ENCODE measurements around the gene MAU2.
"Not testable (repeated sequence)": the region's sequence is repeated elsewhere in the genome, so short reads cannot be mapped to it uniquely, and the experiment has no call there.

The MAU2 gene

DNA sequence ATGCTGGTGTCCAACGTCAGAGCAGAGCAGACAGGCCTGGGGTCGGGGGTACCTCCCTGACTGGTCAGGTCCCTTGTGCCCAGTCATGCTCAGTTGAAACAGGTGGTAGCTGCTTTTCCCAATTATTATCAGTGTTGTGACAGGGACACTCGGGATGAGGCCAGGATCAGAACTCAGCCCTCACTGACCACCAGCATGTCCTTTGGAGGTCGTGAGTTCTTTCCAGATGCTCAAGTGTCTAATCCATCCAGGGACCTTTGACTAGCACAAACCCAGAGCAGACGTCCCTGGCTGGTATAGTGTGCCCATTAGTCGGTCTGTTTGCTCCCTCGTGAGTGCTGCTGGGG lies 22.4 kb downstream of the MAU2 start:
- Histone ChIP-seq H3K27ac (ENCODE audit: low read depth in 2 of 2, low read length in 2 of 2) (no peak overlapping the region), H3K27me3 (ENCODE audit: control insufficient read depth in 2 of 2, insufficient read depth in 2 of 2, low read length in 2 of 2) (no peaks in the 10 kb centered on the region), H3K36me3 (ENCODE audit: control insufficient read depth in 2 of 2, insufficient read depth in 2 of 2, low read length in 2 of 2) (peaks cover 68 to 77% of the 10 kb centered on the region in 2 donors), H3K4me3 (ENCODE audit: low read length in 2 of 2) (no peak overlapping the region), H3K4me1 (ENCODE audit: control insufficient read depth in 2 of 2, insufficient read depth in 2 of 2, low read length in 2 of 2) (no peaks in the 10 kb centered on the region), H3K9ac (ENCODE audit: low read depth in 1 of 2, low read length in 2 of 2) (no peak overlapping the region), H3K9me3 (ENCODE audit: control insufficient read depth in 2 of 2, low read length in 2 of 2) (no peaks in the 10 kb centered on the region)

DNA sequence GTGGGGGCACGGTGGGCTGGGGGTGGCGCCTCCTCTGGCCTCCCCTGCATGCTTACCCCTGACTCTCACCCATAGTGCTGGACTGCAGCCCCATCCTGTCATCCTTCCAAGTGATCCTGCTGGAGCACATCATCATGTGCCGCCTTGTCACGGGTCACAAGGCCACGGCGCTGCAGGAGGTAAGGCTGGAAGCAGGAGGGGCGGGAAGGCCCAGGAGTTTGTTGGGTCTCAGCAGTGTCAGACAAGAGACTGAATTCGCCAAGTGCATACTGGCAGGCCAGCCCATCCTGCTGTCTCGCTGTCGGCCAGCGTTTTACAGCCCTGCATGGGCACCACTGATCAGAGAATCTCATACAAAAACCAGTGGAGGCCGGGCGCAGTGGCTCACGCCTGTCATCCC lies 23.1 kb downstream of the MAU2 start:
- Histone ChIP-seq H3K36me3 (ENCODE audit: control insufficient read depth in 2 of 2, insufficient read depth in 2 of 2, low read length in 2 of 2) (peaks cover 65 to 77% of the 10 kb centered on the region in 2 donors), H3K4me3 (ENCODE audit: low read length in 2 of 2) (no peak overlapping the region), H3K9me3 (ENCODE audit: control insufficient read depth in 2 of 2, low read length in 2 of 2) (no peaks in the 10 kb centered on the region), H3K27me3 (ENCODE audit: control insufficient read depth in 2 of 2, insufficient read depth in 2 of 2, low read length in 2 of 2) (no peaks in the 10 kb centered on the region), H3K4me1 (ENCODE audit: control insufficient read depth in 2 of 2, insufficient read depth in 2 of 2, low read length in 2 of 2) (no peaks in the 10 kb centered on the region), H3K27ac (ENCODE audit: low read depth in 2 of 2, low read length in 2 of 2) (no peak overlapping the region), H3K9ac (ENCODE audit: low read depth in 1 of 2, low read length in 2 of 2) (no peak overlapping the region)

DNA sequence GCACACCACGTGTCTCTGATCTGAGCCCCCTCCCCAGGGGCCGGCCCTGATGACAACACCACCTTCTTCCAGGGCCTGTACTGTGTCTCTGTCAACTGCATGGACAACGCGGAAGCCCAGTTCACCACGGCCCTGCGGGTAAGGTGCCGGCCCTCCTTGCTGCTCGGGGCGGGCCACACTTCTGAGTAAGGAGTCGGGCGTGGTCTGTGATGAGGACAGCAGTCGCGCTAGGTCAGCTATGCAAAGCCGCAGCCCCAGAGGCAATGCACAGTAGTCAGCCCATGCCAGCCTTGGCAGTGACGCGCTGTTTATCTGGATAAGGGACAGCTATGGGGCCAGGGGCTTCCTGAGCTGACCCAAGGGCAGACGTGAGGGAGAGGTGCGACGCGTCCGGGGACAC lies 24.6 kb downstream of the MAU2 start:
- H3K36me3 ChIP-seq (ENCODE audit: control insufficient read depth in 2 of 2, insufficient read depth in 2 of 2, low read length in 2 of 2), result peaks cover 71 to 85% of the 10 kb centered on the region in 2 donors

DNA sequence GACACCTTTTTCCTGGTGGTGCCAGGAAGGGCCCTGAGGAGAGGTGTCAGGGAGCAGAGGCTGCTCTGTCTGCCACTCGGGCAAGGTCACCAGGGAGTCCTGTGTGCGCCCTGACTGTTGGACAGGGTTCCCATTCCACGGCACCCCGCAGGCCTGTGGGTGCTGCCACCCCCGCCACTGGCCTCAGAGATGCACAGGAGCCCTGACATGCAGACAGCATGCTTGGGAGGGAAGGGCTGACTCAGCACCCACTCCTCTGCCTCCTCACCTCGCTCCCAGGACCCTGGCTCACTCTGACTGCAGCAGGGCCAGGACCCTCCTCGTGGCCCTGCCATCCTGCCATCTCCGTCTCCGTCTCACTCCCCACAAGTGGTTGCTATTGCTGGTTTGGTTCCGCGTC lies 25.3 kb downstream of the MAU2 start:
- Histone ChIP-seq H3K4me3 (ENCODE audit: low read length in 2 of 2) (no peak overlapping the region), H3K36me3 (ENCODE audit: control insufficient read depth in 2 of 2, insufficient read depth in 2 of 2, low read length in 2 of 2) (peaks cover 66 to 84% of the 10 kb centered on the region in 2 donors), H3K27ac (ENCODE audit: low read depth in 2 of 2, low read length in 2 of 2) (no peak overlapping the region), H3K4me1 (ENCODE audit: control insufficient read depth in 2 of 2, insufficient read depth in 2 of 2, low read length in 2 of 2) (no peaks in the 10 kb centered on the region), H3K9ac (ENCODE audit: low read depth in 1 of 2, low read length in 2 of 2) (no peak overlapping the region), H3K9me3 (ENCODE audit: control insufficient read depth in 2 of 2, low read length in 2 of 2) (no peaks in the 10 kb centered on the region), H3K27me3 (ENCODE audit: control insufficient read depth in 2 of 2, insufficient read depth in 2 of 2, low read length in 2 of 2) (no peaks in the 10 kb centered on the region)

More for the DNA sequence above, 24.6 kb downstream of the MAU2 start:
- Histone ChIP-seq H3K27ac (ENCODE audit: low read depth in 2 of 2, low read length in 2 of 2) (no peak overlapping the region), H3K4me3 (ENCODE audit: low read length in 2 of 2) (no peak overlapping the region), H3K4me1 (ENCODE audit: control insufficient read depth in 2 of 2, insufficient read depth in 2 of 2, low read length in 2 of 2) (no peaks in the 10 kb centered on the region), H3K9ac (ENCODE audit: low read depth in 1 of 2, low read length in 2 of 2) (no peak overlapping the region), H3K9me3 (ENCODE audit: control insufficient read depth in 2 of 2, low read length in 2 of 2) (no peaks in the 10 kb centered on the region), H3K27me3 (ENCODE audit: control insufficient read depth in 2 of 2, insufficient read depth in 2 of 2, low read length in 2 of 2) (no peaks in the 10 kb centered on the region)

DNA sequence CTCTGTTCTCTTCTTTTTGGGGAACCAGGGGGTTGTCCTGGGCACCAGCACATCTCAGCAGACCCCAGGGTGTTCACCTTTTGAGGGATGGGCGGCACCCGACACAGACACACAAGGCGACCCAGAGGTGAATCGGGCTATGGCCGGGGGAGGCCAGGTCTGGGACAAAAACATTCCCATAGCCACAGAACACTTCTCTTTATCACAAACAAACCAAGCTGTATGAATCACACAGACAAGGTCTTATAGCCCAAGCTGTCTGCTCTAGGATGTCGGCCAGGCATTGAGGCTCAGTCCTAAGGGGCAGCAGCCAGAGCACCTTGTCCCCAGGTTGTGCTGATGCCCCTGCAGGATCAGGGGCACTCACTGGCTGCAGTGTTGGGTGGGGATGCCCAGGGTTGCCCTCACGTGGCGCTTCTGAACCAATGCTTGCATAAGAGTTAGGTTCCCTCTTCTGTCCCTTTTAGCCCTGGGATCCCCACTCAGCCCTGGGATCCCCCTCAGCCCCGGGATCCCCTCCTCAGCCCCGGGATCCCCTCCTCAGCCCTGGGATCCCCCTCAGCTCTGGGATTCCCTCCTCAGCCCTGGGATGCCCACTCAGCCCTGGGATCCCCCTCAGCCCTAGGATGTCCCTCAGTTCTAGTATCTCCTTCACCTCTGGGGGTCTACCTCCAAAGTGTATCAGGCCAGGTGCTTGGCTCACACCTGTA lies 26.9 kb downstream of the MAU2 start:
- H3K36me3 ChIP-seq (ENCODE audit: control insufficient read depth in 2 of 2, insufficient read depth in 2 of 2, low read length in 2 of 2), result peaks cover 67 to 80% of the 10 kb centered on the region in 2 donors
- no peaks in the 10 kb centered on the region for H3K4me1 ChIP-seq (ENCODE audit: control insufficient read depth in 2 of 2, insufficient read depth in 2 of 2, low read length in 2 of 2)
- H3K27ac ChIP-seq (ENCODE audit: low read depth in 2 of 2, low read length in 2 of 2), result no peak overlapping the region
- H3K9me3 ChIP-seq (ENCODE audit: control insufficient read depth in 2 of 2, low read length in 2 of 2), result no peaks in the 10 kb centered on the region
- no peaks in the 10 kb centered on the region for H3K27me3 ChIP-seq (ENCODE audit: control insufficient read depth in 2 of 2, insufficient read depth in 2 of 2, low read length in 2 of 2)
- no peak overlapping the region for H3K4me3 ChIP-seq (ENCODE audit: low read length in 2 of 2)
- H3K9ac ChIP-seq (ENCODE audit: low read depth in 1 of 2, low read length in 2 of 2), result no peak overlapping the region

DNA sequence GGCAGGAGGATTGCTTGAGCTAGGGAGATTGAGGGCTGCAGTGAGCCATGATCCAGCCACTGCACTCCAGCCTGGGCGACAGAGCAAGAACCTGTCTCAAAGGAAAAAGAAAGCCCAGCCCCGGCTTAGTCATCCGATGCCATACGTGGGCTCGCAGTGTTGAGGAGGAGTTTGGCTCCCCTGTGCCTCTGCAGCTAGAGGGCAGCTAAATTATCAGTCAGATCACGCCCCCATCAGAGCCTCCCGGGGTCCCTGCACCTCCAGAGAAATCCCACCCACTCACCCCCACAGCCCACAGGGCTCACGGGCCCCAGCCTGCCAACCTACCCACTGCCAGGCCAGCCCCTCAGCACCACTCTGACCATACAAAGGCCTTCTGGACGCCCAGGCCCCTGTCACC lies 27.6 kb downstream of the MAU2 start:
- H3K36me3 ChIP-seq (ENCODE audit: control insufficient read depth in 2 of 2, insufficient read depth in 2 of 2, low read length in 2 of 2), result peaks cover 64 to 79% of the 10 kb centered on the region in 2 donors
- H3K27ac ChIP-seq (ENCODE audit: low read depth in 2 of 2, low read length in 2 of 2), result no peak overlapping the region
- H3K27me3 ChIP-seq (ENCODE audit: control insufficient read depth in 2 of 2, insufficient read depth in 2 of 2, low read length in 2 of 2), result no peaks in the 10 kb centered on the region
- H3K9ac ChIP-seq (ENCODE audit: low read depth in 1 of 2, low read length in 2 of 2), result no peak overlapping the region
- H3K4me1 ChIP-seq (ENCODE audit: control insufficient read depth in 2 of 2, insufficient read depth in 2 of 2, low read length in 2 of 2), result no peaks in the 10 kb centered on the region
- H3K4me3 ChIP-seq (ENCODE audit: low read length in 2 of 2), result no peak overlapping the region
- H3K9me3 ChIP-seq (ENCODE audit: control insufficient read depth in 2 of 2, low read length in 2 of 2), result no peaks in the 10 kb centered on the region

DNA sequence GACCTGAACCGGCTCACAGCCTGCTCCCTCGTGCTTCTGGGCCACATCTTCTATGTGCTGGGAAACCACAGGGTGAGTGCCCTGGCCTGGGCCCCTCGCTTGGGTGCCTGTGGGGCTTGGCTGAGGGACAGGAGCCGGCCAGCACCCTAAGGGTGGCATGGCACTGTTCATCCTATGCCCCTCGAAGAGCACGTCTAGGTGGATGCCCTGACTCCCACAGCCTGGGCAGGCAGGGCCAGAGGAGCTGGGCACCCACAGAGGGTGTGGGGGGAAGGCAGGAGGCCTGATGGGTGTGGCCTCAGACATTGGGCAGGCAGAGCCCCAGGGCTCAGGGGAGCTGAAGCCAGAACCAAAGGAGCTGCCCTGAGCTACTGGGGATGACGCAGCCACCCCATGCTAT lies 28.7 kb downstream of the MAU2 start:
- Histone ChIP-seq H3K27me3 (ENCODE audit: control insufficient read depth in 2 of 2, insufficient read depth in 2 of 2, low read length in 2 of 2) (no peaks in the 10 kb centered on the region), H3K4me1 (ENCODE audit: control insufficient read depth in 2 of 2, insufficient read depth in 2 of 2, low read length in 2 of 2) (no peaks in the 10 kb centered on the region), H3K36me3 (ENCODE audit: control insufficient read depth in 2 of 2, insufficient read depth in 2 of 2, low read length in 2 of 2) (peaks cover 64 to 81% of the 10 kb centered on the region in 2 donors), H3K9ac (ENCODE audit: low read depth in 1 of 2, low read length in 2 of 2) (no peak overlapping the region), H3K4me3 (ENCODE audit: low read length in 2 of 2) (no peak overlapping the region), H3K27ac (ENCODE audit: low read depth in 2 of 2, low read length in 2 of 2) (no peak overlapping the region), H3K9me3 (ENCODE audit: control insufficient read depth in 2 of 2, low read length in 2 of 2) (no peaks in the 10 kb centered on the region)

DNA sequence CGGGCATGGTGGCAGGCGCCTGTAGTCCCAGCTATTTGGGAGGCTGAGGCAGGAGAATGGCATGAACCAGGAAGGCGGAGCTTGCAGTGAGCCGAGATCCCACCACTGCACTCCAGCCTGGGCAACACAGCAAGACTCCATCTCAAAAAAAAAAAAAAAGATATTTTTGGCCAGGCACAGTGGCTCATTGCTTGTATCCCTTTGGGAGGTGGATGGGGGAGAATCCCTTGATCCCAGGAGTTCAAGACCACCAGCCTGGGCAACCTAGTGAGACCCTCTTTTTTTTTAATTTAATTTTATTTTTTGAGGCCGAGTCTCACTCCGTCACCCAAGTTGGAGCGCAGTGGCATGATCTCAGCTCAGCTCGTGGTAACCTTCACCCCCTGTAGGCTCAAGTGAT lies 30.1 kb downstream of the MAU2 start:
- H3K36me3 ChIP-seq (ENCODE audit: control insufficient read depth in 2 of 2, insufficient read depth in 2 of 2, low read length in 2 of 2), result peaks cover 67 to 79% of the 10 kb centered on the region in 2 donors
- H3K27ac ChIP-seq (ENCODE audit: low read depth in 2 of 2, low read length in 2 of 2), result not testable (repeated sequence)

DNA sequence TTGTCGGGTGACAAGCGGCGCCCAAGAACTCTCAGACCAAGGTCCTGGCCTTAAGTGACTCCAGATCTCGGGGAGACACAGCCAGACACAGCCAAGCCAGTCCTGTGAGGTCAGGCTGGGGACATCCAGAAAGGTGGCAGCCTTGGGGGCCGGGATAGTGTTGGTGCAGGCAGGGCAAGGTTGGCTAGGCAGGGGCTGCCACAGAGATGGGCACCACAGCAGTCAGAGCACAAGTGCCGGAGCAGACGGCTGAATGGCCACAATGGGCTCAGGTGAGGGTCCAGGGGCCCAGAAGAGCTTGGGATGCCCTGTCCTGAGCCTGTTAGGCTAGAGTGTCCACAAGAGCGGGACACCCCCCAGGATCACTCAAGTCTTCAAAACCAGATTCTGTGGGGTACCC lies 32.2 kb downstream of the MAU2 start:
- Histone ChIP-seq H3K27me3 (ENCODE audit: control insufficient read depth in 2 of 2, insufficient read depth in 2 of 2, low read length in 2 of 2) (no peaks in the 10 kb centered on the region), H3K4me3 (ENCODE audit: low read length in 2 of 2) (no peak overlapping the region), H3K4me1 (ENCODE audit: control insufficient read depth in 2 of 2, insufficient read depth in 2 of 2, low read length in 2 of 2) (no peaks in the 10 kb centered on the region), H3K36me3 (ENCODE audit: control insufficient read depth in 2 of 2, insufficient read depth in 2 of 2, low read length in 2 of 2) (peaks cover 64 to 75% of the 10 kb centered on the region in 2 donors), H3K9me3 (ENCODE audit: control insufficient read depth in 2 of 2, low read length in 2 of 2) (no peaks in the 10 kb centered on the region), H3K9ac (ENCODE audit: low read depth in 1 of 2, low read length in 2 of 2) (no peak overlapping the region), H3K27ac (ENCODE audit: low read depth in 2 of 2, low read length in 2 of 2) (no peak overlapping the region)

More for the DNA sequence above, 30.1 kb downstream of the MAU2 start:
- H3K4me3 ChIP-seq (ENCODE audit: low read length in 2 of 2); H3K27me3 ChIP-seq (ENCODE audit: control insufficient read depth in 2 of 2, insufficient read depth in 2 of 2, low read length in 2 of 2); H3K9me3 ChIP-seq (ENCODE audit: control insufficient read depth in 2 of 2, low read length in 2 of 2); H3K9ac ChIP-seq (ENCODE audit: low read depth in 1 of 2, low read length in 2 of 2); H3K4me1 ChIP-seq (ENCODE audit: control insufficient read depth in 2 of 2, insufficient read depth in 2 of 2, low read length in 2 of 2): not testable (repeated sequence)

DNA sequence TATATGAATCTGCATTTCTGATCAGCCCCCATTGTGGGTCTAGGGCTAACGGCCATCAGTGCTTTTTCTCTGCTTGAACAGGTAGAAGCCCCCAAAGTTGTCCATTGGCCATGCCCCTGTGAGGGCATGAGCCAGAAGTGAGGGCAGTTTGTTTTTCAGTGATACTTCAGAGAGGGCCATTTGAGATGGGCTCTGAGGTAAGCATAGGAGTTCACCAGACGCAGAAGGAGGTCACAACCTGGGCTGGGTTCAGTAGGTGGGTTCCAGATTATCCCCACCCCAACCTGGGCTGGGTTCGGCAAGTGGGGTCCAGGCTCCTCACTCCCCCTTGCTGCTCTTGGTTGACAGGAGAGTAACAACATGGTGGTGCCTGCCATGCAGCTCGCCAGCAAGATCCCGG lies 33.4 kb downstream of the MAU2 start:
- Histone ChIP-seq H3K9me3 (ENCODE audit: control insufficient read depth in 2 of 2, low read length in 2 of 2) (no peaks in the 10 kb centered on the region), H3K9ac (ENCODE audit: low read depth in 1 of 2, low read length in 2 of 2) (no peak overlapping the region), H3K27ac (ENCODE audit: low read depth in 2 of 2, low read length in 2 of 2) (no peak overlapping the region), H3K27me3 (ENCODE audit: control insufficient read depth in 2 of 2, insufficient read depth in 2 of 2, low read length in 2 of 2) (no peaks in the 10 kb centered on the region), H3K4me3 (ENCODE audit: low read length in 2 of 2) (no peak overlapping the region), H3K36me3 (ENCODE audit: control insufficient read depth in 2 of 2, insufficient read depth in 2 of 2, low read length in 2 of 2) (peaks cover 60 to 69% of the 10 kb centered on the region in 2 donors), H3K4me1 (ENCODE audit: control insufficient read depth in 2 of 2, insufficient read depth in 2 of 2, low read length in 2 of 2) (no peaks in the 10 kb centered on the region)

All from mucosa of rectum (tissue), 2 donors.